Measurements from ENCODE around the gene RUNDC3A.
"Not testable (repeated sequence)": the region's sequence is repeated elsewhere in the genome, so short reads cannot be mapped to it uniquely, and the experiment has no call there.

Gene RUNDC3A

DNA sequence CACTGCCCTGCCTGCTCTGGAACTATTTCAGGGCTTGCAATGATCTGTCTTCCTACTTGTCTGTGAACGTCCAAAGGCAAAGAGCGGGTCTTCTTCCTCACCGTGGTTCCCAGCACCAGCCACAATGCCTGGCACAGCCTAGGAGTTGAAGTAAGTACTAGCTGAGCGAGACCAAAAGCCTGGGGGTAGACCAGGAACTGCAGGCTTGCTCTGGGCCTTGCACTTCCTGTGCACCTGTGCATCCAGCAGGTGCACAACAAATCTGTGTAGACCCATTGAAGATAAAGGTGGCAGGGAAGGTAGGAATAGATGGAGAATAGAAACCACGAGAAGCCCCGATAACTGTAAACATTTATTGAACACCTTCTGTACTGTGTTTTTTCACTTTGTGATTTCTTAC lies 50.6 kb downstream of the RUNDC3A start:
- DNase-seq (no peak), ATAC-seq (no peak)

DNA sequence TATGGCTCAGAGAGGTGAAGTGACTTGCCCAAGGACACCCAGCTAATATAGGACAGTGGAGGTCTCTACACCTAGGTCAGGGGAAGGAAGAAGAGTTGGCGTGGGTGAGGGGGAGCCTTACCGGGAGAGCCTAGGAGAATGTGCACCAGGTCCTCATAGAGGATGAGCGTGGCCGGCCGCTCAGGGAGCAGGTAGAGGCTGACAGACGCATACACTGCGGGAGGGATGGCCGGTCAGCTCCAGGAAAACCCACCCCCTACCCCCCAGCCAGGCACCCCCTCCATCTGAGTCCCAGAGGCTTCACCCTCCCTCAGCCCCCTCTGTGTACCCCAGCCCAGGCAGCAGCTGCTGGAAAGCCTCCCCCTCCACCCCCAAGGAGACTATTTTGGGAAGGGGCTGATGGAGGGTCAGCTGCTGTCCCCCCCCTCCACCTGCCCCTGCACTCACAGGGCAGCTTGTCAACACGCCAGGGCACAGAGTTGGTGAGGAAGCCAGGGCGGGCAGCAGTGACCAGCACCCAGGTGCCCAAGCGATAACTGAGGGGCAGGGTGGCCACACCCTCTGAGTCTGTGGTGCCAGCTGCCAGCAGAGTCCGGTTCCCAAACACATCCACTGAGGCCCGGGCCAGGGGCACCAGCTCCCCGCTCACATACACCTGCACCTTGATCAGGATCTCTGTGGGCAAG lies 51.2 kb downstream of the RUNDC3A start:
- DNase-seq (no peak), ATAC-seq (no peak)

DNA sequence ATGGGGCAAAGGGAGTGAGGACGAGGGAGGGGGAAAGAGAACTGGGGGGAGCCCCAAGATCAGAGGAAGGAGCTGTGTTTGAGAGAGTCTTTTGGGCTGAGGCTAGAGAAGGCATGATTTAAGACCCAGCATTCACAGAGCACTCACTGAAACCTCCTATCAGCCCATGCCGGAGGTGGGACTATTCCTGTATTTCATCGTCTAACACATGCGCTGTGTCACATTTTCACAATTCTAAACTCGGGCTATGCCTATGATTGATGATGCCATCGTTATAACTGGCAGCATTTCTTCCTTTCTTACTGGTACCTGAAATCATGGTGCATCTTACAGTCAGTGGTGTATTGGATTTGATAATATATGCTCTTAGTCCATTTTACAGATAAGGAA lies 51.7 kb downstream of the RUNDC3A start:
- no peak for ATAC-seq

DNA sequence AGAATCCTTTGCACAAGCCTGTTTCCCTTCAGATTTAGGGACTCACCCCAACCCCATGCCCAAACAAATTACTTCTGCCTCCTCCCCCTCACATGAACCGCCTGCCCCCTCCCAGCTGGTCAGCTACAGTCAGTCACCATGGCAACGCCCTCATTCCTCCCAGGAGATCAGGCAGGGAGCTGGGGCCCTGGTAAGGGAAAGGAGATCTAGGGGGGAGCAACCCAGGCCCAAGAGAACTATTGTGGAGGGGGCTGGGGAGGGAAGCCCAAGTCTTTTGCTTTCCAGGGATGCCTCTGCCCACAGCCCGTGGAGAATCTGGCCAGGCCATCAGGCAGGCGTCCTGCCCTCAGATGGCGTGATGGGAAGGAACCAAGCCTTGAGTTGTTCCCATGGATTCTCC lies 52.4 kb downstream of the RUNDC3A start:
- no peak for DNase-seq
- no peak for ATAC-seq

More for the DNA sequence above, 51.7 kb downstream of the RUNDC3A start:
- no peak for DNase-seq

DNA sequence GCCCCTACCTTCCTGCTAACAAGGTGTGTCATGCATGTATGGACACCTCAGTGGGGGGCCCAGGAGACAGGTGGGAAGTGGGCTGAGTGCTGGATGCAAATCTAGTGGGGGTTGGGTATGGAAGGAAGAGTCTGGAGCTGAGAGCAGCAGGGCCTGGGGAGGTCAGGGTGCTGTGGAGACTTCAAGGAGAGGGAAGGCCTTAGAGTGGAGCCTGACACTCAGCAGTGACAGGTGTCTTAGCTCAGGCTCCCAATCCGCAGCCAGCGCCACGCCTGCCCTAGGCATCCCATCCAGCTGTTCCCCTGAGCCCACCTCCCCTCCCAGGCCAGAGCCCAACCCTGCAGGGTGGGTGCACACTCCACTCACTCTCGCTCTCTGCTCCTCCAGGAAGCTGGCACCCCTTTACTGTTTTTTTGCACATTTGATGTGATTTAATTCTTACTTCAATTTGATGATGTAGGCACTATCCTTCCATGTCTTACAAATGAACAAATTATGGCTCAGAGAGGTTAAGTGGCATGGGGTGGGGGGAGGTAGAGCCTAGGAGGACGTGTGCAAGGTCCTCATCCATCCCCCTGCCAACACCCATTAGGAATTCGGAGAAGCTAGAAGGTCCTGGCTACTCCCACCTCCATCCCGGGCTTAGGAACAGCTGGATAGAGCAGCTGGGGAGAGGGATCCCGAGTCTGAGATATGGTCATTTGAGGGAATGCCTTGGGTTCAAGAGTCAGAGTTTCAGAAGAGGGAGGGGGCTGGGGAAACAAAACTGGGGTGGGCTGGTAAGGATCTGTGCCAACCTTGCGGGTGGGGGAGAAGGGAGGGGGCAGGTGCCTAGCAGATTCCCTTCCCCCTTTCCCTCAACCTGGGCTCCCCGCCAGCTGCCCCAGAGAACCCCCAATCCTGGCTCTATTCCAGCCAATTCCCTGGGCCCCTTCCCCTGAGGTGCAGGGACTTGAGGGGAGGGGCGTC lies 53.2 kb downstream of the RUNDC3A start:
- ATAC-seq (no peak), DNase-seq (no peak)

- no peak for DNase-seq
- no peak for ATAC-seq
Measured at GRCh38 chr17:44362459-44362948, 54.1 kb downstream of the RUNDC3A start.

DNA sequence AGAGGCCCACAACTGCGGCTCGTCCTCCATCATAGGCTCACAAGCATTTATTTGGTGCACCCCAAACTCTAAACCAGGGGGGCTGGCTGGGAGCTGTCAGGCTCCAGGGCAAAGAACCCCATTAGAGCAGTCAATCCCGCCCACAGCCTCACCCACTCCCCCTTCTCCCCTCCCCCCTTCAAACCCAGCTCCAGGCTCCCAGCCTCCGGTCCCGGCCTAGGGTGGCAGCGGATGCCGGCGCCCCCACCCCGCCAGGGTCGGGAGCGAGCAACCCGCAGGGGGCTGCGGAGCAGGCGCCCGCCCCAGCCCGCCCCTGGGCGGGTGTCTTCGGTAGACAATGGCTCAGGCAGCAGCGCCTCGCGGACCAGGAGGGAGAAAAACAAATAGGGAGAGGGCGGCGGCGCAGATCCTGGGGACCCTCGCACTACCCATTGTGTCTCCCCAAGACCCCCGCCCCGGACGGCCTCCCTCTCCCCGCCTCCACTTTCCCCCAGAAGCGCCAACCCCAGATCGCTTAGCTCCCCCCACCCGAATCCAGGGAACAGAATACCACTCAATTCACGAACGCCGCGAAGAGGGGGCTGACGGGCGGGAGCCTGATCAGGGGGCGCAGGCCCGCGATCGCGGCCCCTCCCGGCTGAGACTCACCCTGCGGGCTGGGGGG lies 54.7 kb downstream of the RUNDC3A start:
- ATAC-seq (no peak), DNase-seq (no peak)

- DNase-seq, result peak; percentile 82
- ATAC-seq, result peak; percentile 88
Measured at GRCh38 chr17:44363613-44364159, 55.3 kb downstream of the RUNDC3A start, which contains the start of gene FAM171A2. Gene FAM171A2, minus strand, starts transcription at chr17:44363853. Its CDS starts 139 bp downstream, at chr17:44363714.

- not testable (repeated sequence) for ATAC-seq, DNase-seq
Measured at GRCh38 chr17:44365051-44365450, 56.6 kb downstream of the RUNDC3A start.

DNA sequence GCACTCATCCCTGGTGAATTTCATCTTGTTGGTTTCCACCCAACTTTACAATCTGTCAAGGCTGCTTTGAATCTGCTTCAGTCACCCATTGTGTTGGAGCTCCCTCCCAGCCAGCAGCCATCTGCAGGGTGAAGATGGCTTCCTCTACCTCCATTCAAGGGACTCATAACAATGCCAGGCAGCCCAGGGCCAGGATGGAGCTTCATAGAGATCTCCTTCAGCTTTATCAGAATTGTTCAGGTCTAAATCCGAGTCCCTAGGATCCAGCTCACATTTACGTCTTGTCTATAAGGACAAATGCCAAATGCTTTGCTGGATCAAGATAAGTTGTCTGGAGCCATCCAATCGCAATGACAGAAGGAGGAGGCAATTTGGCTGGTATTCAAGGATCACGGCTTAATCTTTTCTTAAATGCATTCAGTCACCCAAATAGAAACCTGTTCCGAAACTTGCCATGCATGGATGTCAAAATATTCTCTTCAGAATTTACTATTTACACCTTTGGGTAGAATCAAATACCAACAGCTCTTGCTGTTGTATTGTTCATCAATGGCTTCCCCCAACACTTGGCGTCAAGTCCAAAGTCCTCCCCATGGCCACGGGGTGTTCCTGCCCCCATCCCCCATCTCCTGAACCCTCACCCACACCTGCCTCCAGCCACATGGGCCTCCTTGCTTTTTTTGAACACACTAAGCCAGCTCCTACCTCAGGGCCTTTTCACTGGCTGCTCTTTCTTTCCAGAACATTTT lies 59.0 kb downstream of the RUNDC3A start:
- DNase-seq (no peak), ATAC-seq (no peak)
